Omental fat pad (tissue), 4 donors: ENCODE data around the gene SENP5. TPM values are rescaled to one million over a fixed set of nuclear protein-coding genes. Genes with fewer than 3 reads are reported as not detected.
"Not testable (repeated sequence)": the region's sequence is repeated elsewhere in the genome, so short reads cannot be mapped to it uniquely, and the experiment has no call there.

Experiments used
- ATAC-seq: fragments of 150-250 bp; one replicate; pipeline ENCODE4 v1.9.1; 2016; ENCODE audit warnings: mild to moderate bottlenecking, moderate library complexity; ENCODE audit not compliant: low FRiP score
- DNase-seq: peaks from one replicate; pipeline ENCODE4 v3.0.0-alpha.2; 2019; ENCODE audit warnings: low spot score
- CTCF ChIP-seq, 3 donors: fragments of 450-650 bp; IDR thresholded peaks; one replicate each; pipeline ENCODE4 v1.5.1; 2016 to 2017; ENCODE audit warnings: antibody characterized with exemption in 3 of 3, mild to moderate bottlenecking in 3 of 3, moderate library complexity in 2 of 3
- total RNA-seq, 4 donors: library from RNA; depleted of rRNA; stranded (reverse); fragments of >200 nt; gene quantifications; one replicate each; pipeline ENCODE4 v1.1.0, GENCODE V29; 2016

The SENP5 gene
- total RNA-seq, 4 donors from 2014 or later = 31.3 to 69.9 (median 41.3) TPM

- ATAC-seq = no peak
- TF ChIP-seq CTCF (IDR thresholded peaks at IDR 0.05) = no peak
These were observed 4.6 kb downstream of the SENP5 start for GRCh38 chr3:196872316-196872715.

GRCh38 chr3:196874511-196875094, 6.9 kb downstream of the SENP5 start:
- not testable (repeated sequence) for DNase-seq, ATAC-seq

More at GRCh38 chr3:196872316-196872715, 4.6 kb downstream of the SENP5 start:
- no peak for DNase-seq

GRCh38 chr3:196875258-196875657, 7.5 kb downstream of the SENP5 start:
- DNase-seq (no peak), ATAC-seq (no peak)
- TF ChIP-seq CTCF (IDR thresholded peaks at IDR 0.05) = no peak

- ATAC-seq (no peak), DNase-seq (no peak)
- TF ChIP-seq CTCF (IDR thresholded peaks at IDR 0.05) = no peak
These were observed 15.6 kb downstream of the SENP5 start for GRCh38 chr3:196883361-196883760.

- no peak for TF ChIP-seq CTCF (IDR thresholded peaks at IDR 0.05)
- DNase-seq (no peak), ATAC-seq (no peak)
These were observed 18.4 kb downstream of the SENP5 start for GRCh38 chr3:196886144-196886543.

GRCh38 chr3:196889844-196890708, 22.4 kb downstream of the SENP5 start:
- ATAC-seq = no peak
- TF ChIP-seq CTCF (IDR thresholded peaks at IDR 0.05) = no peak
- DNase-seq = no peak

GRCh38 chr3:196894557-196895295, 27.0 kb downstream of the SENP5 start:
- ATAC-seq (no peak), DNase-seq (no peak)
- no peak for TF ChIP-seq CTCF (IDR thresholded peaks at IDR 0.05)
